HG03280 (cell line): ENCODE measurements around the gene UNC5B.

Source experiments
- ATAC-seq: cut with Tn5 transposase; IDR thresholded peaks from one replicate; pipeline ENCODE4 v1.9.1; 2021; ENCODE audit warnings: mild to moderate bottlenecking, moderate library complexity; ENCODE audit not compliant: unreplicated experiment

UNC5B gene

GRCh38 chr10:71280216-71280615 is 67.8 kb downstream of the UNC5B start:
- no peak for ATAC-seq

GRCh38 chr10:71280825-71281224 is 68.5 kb downstream of the UNC5B start:
- ATAC-seq, result no peak

- no peak for ATAC-seq
Measured at GRCh38 chr10:71281646-71282322, 69.4 kb downstream of the UNC5B start.

GRCh38 chr10:71282323-71282680 is 69.9 kb downstream of the UNC5B start:
- no peak for ATAC-seq

- no peak for ATAC-seq
Measured at GRCh38 chr10:71283410-71283809, 71.0 kb downstream of the UNC5B start.

- no peak for ATAC-seq
Measured at GRCh38 chr10:71283876-71284275, 71.5 kb downstream of the UNC5B start.

- ATAC-seq, result no peak
Measured at GRCh38 chr10:71284544-71285179, 72.3 kb downstream of the UNC5B start.

- ATAC-seq, result no peak
Measured at GRCh38 chr10:71285180-71285545, 72.8 kb downstream of the UNC5B start.

GRCh38 chr10:71285986-71286385 is 73.6 kb downstream of the UNC5B start:
- ATAC-seq, result no peak

GRCh38 chr10:71286521-71287294 is 74.3 kb downstream of the UNC5B start:
- no peak for ATAC-seq

GRCh38 chr10:71287456-71287855 is 75.1 kb downstream of the UNC5B start:
- ATAC-seq, result no peak

GRCh38 chr10:71288461-71288860 is 76.1 kb downstream of the UNC5B start:
- no peak for ATAC-seq

GRCh38 chr10:71289421-71290130 is 77.2 kb downstream of the UNC5B start:
- no peak for ATAC-seq

GRCh38 chr10:71290331-71290730 is 78.0 kb downstream of the UNC5B start:
- no peak for ATAC-seq

- ATAC-seq, result no peak
Measured at GRCh38 chr10:71290806-71291527, 78.6 kb downstream of the UNC5B start.

GRCh38 chr10:71291528-71291900 is 79.1 kb downstream of the UNC5B start:
- ATAC-seq, result no peak

GRCh38 chr10:71292624-71293445 is 80.5 kb downstream of the UNC5B start:
- ATAC-seq, result no peak

- no peak for ATAC-seq
Measured at GRCh38 chr10:71293446-71294084, 81.2 kb downstream of the UNC5B start.

- ATAC-seq, result no peak
Measured at GRCh38 chr10:71294091-71294561, 81.8 kb downstream of the UNC5B start.
